Mesodermal cell (in vitro differentiated cells): ENCODE results near the gene LEMD1.
"Not testable (repeated sequence)": the region's sequence is repeated elsewhere in the genome, so short reads cannot be mapped to it uniquely, and the experiment has no call there.

Experiments used
- H3K27ac ChIP-seq: 2 replicates; pipeline ENCODE4 v1.7.0; 2013; ENCODE audit warnings: mild to moderate bottlenecking, low read depth, low read length, moderate library complexity; ENCODE audit not compliant: severe bottlenecking
- H3K36me3 ChIP-seq: 2 replicates; pipeline ENCODE4 v1.7.1; 2013; ENCODE audit warnings: mild to moderate bottlenecking, low read length, moderate library complexity; ENCODE audit not compliant: control insufficient read depth, insufficient read depth
- H3K4me1 ChIP-seq: one replicate; pipeline ENCODE4 v1.7.1; 2013; ENCODE audit warnings: mild to moderate bottlenecking, low read length; ENCODE audit not compliant: insufficient read depth, control insufficient read depth, poor library complexity, severe bottlenecking
- H3K4me3 ChIP-seq: 2 replicates; pipeline ENCODE4 v1.7.0; 2013; ENCODE audit warnings: low read length, control low read depth, mild to moderate bottlenecking; ENCODE audit not compliant: insufficient read depth, poor library complexity, severe bottlenecking; ENCODE audit errors: extremely low read depth
- H3K9me3 ChIP-seq: 2 replicates; pipeline ENCODE4 v1.7.1; 2013; ENCODE audit warnings: mild to moderate bottlenecking, low read length, moderate library complexity; ENCODE audit not compliant: control insufficient read depth
- WGBS, 2 experiments: methylation state at CpG; one replicate each; pipeline ENCODE4 v1.1.5; 2013; ENCODE audit warnings: missing lambda C conversion rate in 2 of 2; ENCODE audit not compliant: insufficient coverage in 2 of 2; 5-methylcytosine and 5-hydroxymethylcytosine counted together

LEMD1 gene

GRCh38 chr1:205365945-205366463 lies 55.9 kb downstream of the LEMD1 start:
- WGBS, 2 experiments: 69 to 79% methylated on average over 5 to 8 of the region's 8 CpGs
- H3K27ac ChIP-seq: no peak overlapping the region
- no peaks in the 10 kb centered on the region for H3K36me3 ChIP-seq
- no peak overlapping the region for H3K4me3 ChIP-seq
- no peaks in the 10 kb centered on the region for H3K9me3 ChIP-seq
- peaks cover 25% of the 10 kb centered on the region for H3K4me1 ChIP-seq

- not testable (repeated sequence) for H3K9me3 ChIP-seq, H3K4me3 ChIP-seq, H3K36me3 ChIP-seq, H3K27ac ChIP-seq
- WGBS, 2 experiments: 88 to 100% methylated on average over 2 to 4 of the region's 8 CpGs
- peaks cover 21% of the 10 kb centered on the region for H3K4me1 ChIP-seq
Observed at GRCh38 chr1:205365086-205365485, 56.8 kb downstream of the LEMD1 start.

GRCh38 chr1:205360891-205361290 lies 61.0 kb downstream of the LEMD1 start:
- no peaks in the 10 kb centered on the region for H3K9me3 ChIP-seq
- 93 to 100% methylated on average over 3 to 4 of the region's 4 CpGs for WGBS, 2 experiments
- no peak overlapping the region for H3K27ac ChIP-seq
- peaks cover 23% of the 10 kb centered on the region for H3K4me1 ChIP-seq
- H3K36me3 ChIP-seq: no peaks in the 10 kb centered on the region
- no peak overlapping the region for H3K4me3 ChIP-seq

GRCh38 chr1:205359771-205360565 lies 61.9 kb downstream of the LEMD1 start:
- no peak overlapping the region for H3K27ac ChIP-seq
- H3K4me3 ChIP-seq: no peak overlapping the region
- whole genome bisulfite sequencing, 2 experiments: 78 to 79% methylated on average over 10 of the region's 11 CpGs

GRCh38 chr1:205358579-205358978 lies 63.3 kb downstream of the LEMD1 start:
- H3K9me3 ChIP-seq: no peaks in the 10 kb centered on the region
- no peaks in the 10 kb centered on the region for H3K36me3 ChIP-seq
- no peak overlapping the region for H3K27ac ChIP-seq
- no peak overlapping the region for H3K4me3 ChIP-seq
- peaks cover 30% of the 10 kb centered on the region for H3K4me1 ChIP-seq

More at GRCh38 chr1:205359771-205360565, 61.9 kb downstream of the LEMD1 start:
- Histone ChIP-seq H3K36me3 (no peaks in the 10 kb centered on the region), H3K9me3 (no peaks in the 10 kb centered on the region), H3K4me1 (peaks cover 22% of the 10 kb centered on the region)

- H3K36me3 ChIP-seq: no peaks in the 10 kb centered on the region
- WGBS, 2 experiments: 90 to 100% methylated on average over 1 to 2 of the region's 3 CpGs
- H3K9me3 ChIP-seq: no peaks in the 10 kb centered on the region
- H3K4me3 ChIP-seq: no peak overlapping the region
- no peak overlapping the region for H3K27ac ChIP-seq
- peaks cover 30% of the 10 kb centered on the region for H3K4me1 ChIP-seq
Observed at GRCh38 chr1:205357567-205357966, 64.3 kb downstream of the LEMD1 start.

GRCh38 chr1:205356440-205357139 lies 65.3 kb downstream of the LEMD1 start, which contains the start of gene KLHDC8A:
TSS of gene KLHDC8A (minus strand) at chr1:205356922. CDS start at chr1:205343604, 13,318 bp downstream.
- peak within 1 kb of the TSS; percentile 23 for H3K27ac ChIP-seq
- peaks cover 37% of the 10 kb centered on the region for H3K4me1 ChIP-seq
- H3K4me3 ChIP-seq: no peak within 1 kb of the TSS
- no peaks in the 10 kb centered on the region for H3K9me3 ChIP-seq
- no peaks in the 10 kb centered on the region for H3K36me3 ChIP-seq
- WGBS, 2 experiments: 63 to 66% methylated on average over 10 to 16 of the region's 20 CpGs

GRCh38 chr1:205355075-205355453 lies 66.8 kb downstream of the LEMD1 start:
- H3K9me3 ChIP-seq: no peaks in the 10 kb centered on the region
- H3K4me3 ChIP-seq: no peak overlapping the region
- 81 to 91% methylated on average over 2 to 3 of the region's 3 CpGs for WGBS, 2 experiments
- no peaks in the 10 kb centered on the region for H3K36me3 ChIP-seq
- no peak overlapping the region for H3K27ac ChIP-seq
- H3K4me1 ChIP-seq: peaks cover 43% of the 10 kb centered on the region

- Histone ChIP-seq H3K9me3 (no peaks in the 10 kb centered on the region), H3K27ac (no peak overlapping the region), H3K36me3 (no peaks in the 10 kb centered on the region), H3K4me1 (peaks cover 40% of the 10 kb centered on the region), H3K4me3 (no peak overlapping the region)
- 33 to 50% methylated on average over 2 of the region's 5 CpGs for WGBS, 2 experiments
Observed at GRCh38 chr1:205354259-205355074, 67.4 kb downstream of the LEMD1 start.

GRCh38 chr1:205353612-205354011 lies 68.2 kb downstream of the LEMD1 start:
- peaks cover 46% of the 10 kb centered on the region for H3K4me1 ChIP-seq
- 83 to 87% methylated on average over 6 of the region's 6 CpGs for WGBS, 2 experiments
- no peaks in the 10 kb centered on the region for H3K9me3 ChIP-seq
- H3K27ac ChIP-seq: peak overlapping the region; percentile 29
- H3K36me3 ChIP-seq: no peaks in the 10 kb centered on the region
- H3K4me3 ChIP-seq: no peak overlapping the region
